IMR-90 (cell line): ENCODE results near the gene EHD4. TPM values are rescaled to one million over a fixed set of nuclear protein-coding genes. Genes with fewer than 3 reads are reported as not detected.

Experiments
- ATAC-seq: fragments of 200-7000 bp; cut with Tn5 transposase; 2 replicates; pipeline ENCODE4 v1.9.1; 2020; ENCODE audit warnings: low read depth, mild to moderate bottlenecking, moderate library complexity
- BruUV-seq: library from RNA; stranded (reverse); fragments of 400-500 nt; replicated peaks from 2 replicates; lab custom pipeline; 2021; lab: Mats Ljungman, UMichigan
- CTCF ChIA-PET: fragments of 300-600 bp; formaldehyde crosslinking; extraction: SDS; loops from one replicate; lab custom pipeline; 2021; ENCODE audit warnings: antibody characterized with exemption; lab: Yijun Ruan, JAX
- POLR2A ChIA-PET: fragments of 300-600 bp; sonication (Branson Sonifier 250); formaldehyde crosslinking; loops from one replicate; lab custom pipeline; 2022; ENCODE audit warnings: antibody characterized with exemption; ENCODE audit not compliant: unreplicated experiment; lab: Charles Lee
- DNase-seq: peaks from one replicate; pipeline ENCODE4 v3.0.0; 2013
- H2AFZ ChIP-seq: replicated peaks from 2 replicates; pipeline ENCODE3; 2013; ENCODE audit warnings: low read length, mild to moderate bottlenecking; ENCODE audit not compliant: poor library complexity
- H2AK5ac ChIP-seq: 2 replicates; pipeline ENCODE4 v1.6.1; 2013; ENCODE audit warnings: low read depth, low read length, inconsistent platforms
- H2AK9ac ChIP-seq: replicated peaks from 2 replicates; pipeline ENCODE3; 2013; ENCODE audit warnings: mild to moderate bottlenecking, low read depth, low read length, moderate library complexity; ENCODE audit not compliant: poor library complexity
- H2BK120ac ChIP-seq: 2 replicates; pipeline ENCODE4 v1.6.1; 2013; ENCODE audit warnings: low read depth, low read length, inconsistent platforms
- H2BK15ac ChIP-seq: 3 replicates; pipeline ENCODE4 v1.6.1; 2013; ENCODE audit warnings: low read depth, low read length, inconsistent platforms
- H2BK20ac ChIP-seq: 2 replicates; pipeline ENCODE4 v1.6.1; 2013; ENCODE audit warnings: low read depth, mild to moderate bottlenecking, inconsistent platforms, low read length, moderate library complexity
- H2BK5ac ChIP-seq: 2 replicates; pipeline ENCODE4 v1.6.1; 2013; ENCODE audit warnings: mild to moderate bottlenecking, low read depth, low read length, inconsistent platforms; ENCODE audit not compliant: poor library complexity, severe bottlenecking
- H3K14ac ChIP-seq: replicated peaks from 2 replicates; pipeline ENCODE4 v1.6.1; 2013; ENCODE audit warnings: low read depth, low read length, inconsistent platforms
- H3K18ac ChIP-seq: 2 replicates; pipeline ENCODE4 v1.6.1; 2013; ENCODE audit warnings: low read depth, low read length, control low read depth
- H3K23ac ChIP-seq: 2 replicates; pipeline ENCODE4 v1.6.1; 2013; ENCODE audit warnings: low read depth, low read length, inconsistent platforms
- H3K27ac ChIP-seq: 2 replicates; pipeline ENCODE4 v1.5.1; 2013; ENCODE audit warnings: mild to moderate bottlenecking, control low read depth, low read length; ENCODE audit not compliant: insufficient read depth
- H3K27me3 ChIP-seq: 2 replicates; pipeline ENCODE4 v1.6.1; 2013; ENCODE audit warnings: low read length; ENCODE audit not compliant: control insufficient read depth, insufficient read depth
- H3K36me3 ChIP-seq: 2 replicates; pipeline ENCODE4 v1.6.1; 2013; ENCODE audit warnings: low read length, mixed read lengths; ENCODE audit not compliant: control insufficient read depth, insufficient read depth
- H3K4ac ChIP-seq: 2 replicates; pipeline ENCODE4 v1.6.1; 2013; ENCODE audit warnings: low read depth, low read length, inconsistent platforms
- H3K4me1 ChIP-seq: 2 replicates; pipeline ENCODE4 v1.6.1; 2013; ENCODE audit warnings: low read length, mixed read lengths; ENCODE audit not compliant: control insufficient read depth, insufficient read depth
- H3K4me2 ChIP-seq: 2 replicates; pipeline ENCODE4 v1.6.1; 2013; ENCODE audit warnings: low read depth, mild to moderate bottlenecking, control low read depth, low read length, moderate library complexity
- H3K4me3 ChIP-seq: 2 replicates; pipeline ENCODE4 v1.5.1; 2013; ENCODE audit warnings: low read depth, mild to moderate bottlenecking, control low read depth, low read length, moderate library complexity; ENCODE audit not compliant: insufficient read depth
- H3K56ac ChIP-seq: 2 replicates; pipeline ENCODE4 v1.6.1; 2013; ENCODE audit warnings: low read length, inconsistent platforms; ENCODE audit not compliant: insufficient read depth; ENCODE audit errors: extremely low read depth
- H3K79me1 ChIP-seq, 2 experiments: 2 replicates each; pipeline ENCODE4 v1.6.1; 2013; ENCODE audit warnings: low read length in 2 of 2, inconsistent platforms in 1 of 2, low read depth in 1 of 2
- H3K9ac ChIP-seq: 2 replicates; pipeline ENCODE4 v1.6.1; 2013; ENCODE audit warnings: low read depth, low read length, control low read depth
- H3K9me1 ChIP-seq: 2 replicates; pipeline ENCODE4 v1.6.1; 2013; ENCODE audit warnings: low read length, inconsistent platforms; ENCODE audit not compliant: insufficient read depth
- H3K9me3 ChIP-seq: 2 replicates; pipeline ENCODE4 v1.6.1; 2013; ENCODE audit warnings: low read length; ENCODE audit not compliant: control insufficient read depth, insufficient read depth
- H4K20me1 ChIP-seq: 2 replicates; pipeline ENCODE4 v1.6.1; 2013; ENCODE audit warnings: low read length, inconsistent platforms; ENCODE audit not compliant: insufficient read depth
- H4K5ac ChIP-seq: 2 replicates; pipeline ENCODE4 v1.6.1; 2013; ENCODE audit warnings: mild to moderate bottlenecking, low read depth, low read length, control low read depth
- H4K8ac ChIP-seq, 2 experiments: 2 replicates each; pipeline ENCODE4 v1.6.1; 2013; ENCODE audit warnings: low read depth in 2 of 2, low read length in 2 of 2, control low read depth in 1 of 2, inconsistent platforms in 1 of 2
- H4K91ac ChIP-seq: 2 replicates; pipeline ENCODE4 v1.6.1; 2013; ENCODE audit warnings: low read depth, low read length, inconsistent platforms; ENCODE audit not compliant: insufficient read depth
- BHLHE40 ChIP-seq: fragments of 150-350 bp; IDR thresholded peaks from 2 replicates; pipeline ENCODE4 v1.6.1; 2016; ENCODE audit warnings: mild to moderate bottlenecking, low read depth, low read length
- CTCF ChIP-seq: conservative IDR thresholded peaks from 2 replicates; pipeline ENCODE4 v1.5.1; 2012; ENCODE audit warnings: mild to moderate bottlenecking, low read depth, low read length, improper control_type of control experiment
- MAZ ChIP-seq: IDR thresholded peaks from 2 replicates; pipeline ENCODE4 v1.6.1; 2012; ENCODE audit warnings: low read depth, mild to moderate bottlenecking, low read length, improper control_type of control experiment, moderate library complexity, borderline replicate concordance
- dilution Hi-C: fragments of 300-500 bp; cut with HindIII; formaldehyde crosslinking; loops from one replicate; pipeline ENCODE4 v1.14.3; 2018; ENCODE audit warnings: low sequenced_read_pairs; ENCODE audit not compliant: unreplicated experiment
- in situ Hi-C: fragments of 300-500 bp; cut with MboI; formaldehyde crosslinking; loops from 3 replicates; pipeline ENCODE4 v1.14.3; 2019; ENCODE audit warnings: low sequenced_read_pairs, inconsistent platforms, mixed read lengths
- intact Hi-C: fragments of 100-400 bp; cut with micrococcal nuclease; formaldehyde crosslinking; loops from 2 replicates; pipeline ENCODE4 v1.10.0; 2022
- polyA plus RNA-seq, 3 experiments: library from polyadenylated mRNA; depleted of rRNA; stranded (reverse); fragments of >200 nt; gene quantifications; 2 replicates each; pipeline ENCODE4 v1.2.3, GENCODE V29; 2012; ENCODE audit warnings: low replicate concordance in 1 of 3
- total RNA-seq: library from RNA; depleted of rRNA; stranded (reverse); fragments of >200 nt; gene quantifications from 2 replicates; pipeline ENCODE4 v1.2.3, GENCODE V29; 2012

Gene EHD4
- total and polyA plus RNA-seq, 2 of the 4 experiments (the other 2 are of a cell fraction): 21.0 to 29.0 TPM

DNA sequence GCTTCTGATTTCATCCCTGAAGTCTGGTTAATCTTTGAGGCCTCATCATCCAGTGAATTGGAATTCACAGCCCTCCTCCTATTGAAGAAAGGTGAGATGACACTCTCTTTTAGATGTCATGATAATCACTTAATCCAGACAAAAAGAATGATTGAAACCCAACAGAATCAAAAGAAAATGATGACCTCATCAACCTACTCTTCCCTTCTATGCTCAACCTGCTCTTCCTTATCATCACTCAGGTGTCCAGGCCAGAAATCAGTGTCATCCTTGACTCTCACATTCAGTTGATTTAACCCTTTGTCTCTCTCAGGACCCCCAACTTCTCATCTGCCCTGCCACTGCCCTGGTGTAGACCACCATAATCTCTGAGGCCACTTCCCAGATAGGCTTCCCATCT, 36.7 kb upstream of the EHD4 start:
- H3K9me1 ChIP-seq: no peaks in the 10 kb centered on the region
- DNase-seq (no peak), ATAC-seq (no peak)
- H3K4me1 ChIP-seq: no peaks in the 10 kb centered on the region
- H3K36me3 ChIP-seq: no peaks in the 10 kb centered on the region
- no peak overlapping the region for H4K91ac ChIP-seq
- ChIA-PET CTCF (no interaction called here), POLR2A (no interaction called here)
- H3K79me1 ChIP-seq: no peaks in the 10 kb centered on the region
- no peak overlapping the region for H2BK120ac ChIP-seq
- no peak overlapping the region for H3K4ac ChIP-seq
- no peak overlapping the region for H3K56ac ChIP-seq
- H3K18ac ChIP-seq: no peak overlapping the region
- no peak overlapping the region for H2BK5ac ChIP-seq
- no peak overlapping the region for H2AK5ac ChIP-seq
- intact Hi-C loops: no loop called here
- no peak overlapping the region for H3K9ac ChIP-seq
- no peak overlapping the region for H3K23ac ChIP-seq
- H3K14ac ChIP-seq: no peak overlapping the region
- H2AK9ac ChIP-seq: no peak overlapping the region
- dilution Hi-C loops: no loop called here
- no peak overlapping the region for H3K4me3 ChIP-seq
- no peak overlapping the region for H2BK15ac ChIP-seq
- H3K27ac ChIP-seq: no peak overlapping the region
- no peak overlapping the region for H4K5ac ChIP-seq
- in situ Hi-C loops: no loop called here
- peaks cover 78% of the 10 kb centered on the region for H3K27me3 ChIP-seq
- no peak overlapping the region for H3K4me2 ChIP-seq
- H2BK20ac ChIP-seq: no peak overlapping the region
- BruUV-seq: no TSS peak
- no peak overlapping the region for H4K8ac ChIP-seq
- H2AFZ ChIP-seq: no peak overlapping the region
- no peaks in the 10 kb centered on the region for H3K9me3 ChIP-seq
- no peaks in the 10 kb centered on the region for H4K20me1 ChIP-seq
- TF ChIP-seq MAZ (no peak), BHLHE40 (no peak), CTCF (no peak)
